GM23248 (cell line): ENCODE data around the gene DNASE1L1.

Source experiments
- EZH2 ChIP-seq: fragments of 200-600 bp; sonication (generic); IDR thresholded peaks from 2 replicates; pipeline ENCODE4 v1.6.1; 2018; ENCODE audit warnings: antibody characterized with exemption, mild to moderate bottlenecking; ENCODE audit not compliant: insufficient read depth, poor library complexity, severe bottlenecking
- EZH2phosphoT487 ChIP-seq: fragments of 200-600 bp; sonication (generic); IDR thresholded peaks from 2 replicates; pipeline ENCODE4 v1.6.1; 2018; ENCODE audit warnings: antibody characterized with exemption, moderate library complexity, mild to moderate bottlenecking, low read depth; ENCODE audit not compliant: insufficient read depth

DNA sequence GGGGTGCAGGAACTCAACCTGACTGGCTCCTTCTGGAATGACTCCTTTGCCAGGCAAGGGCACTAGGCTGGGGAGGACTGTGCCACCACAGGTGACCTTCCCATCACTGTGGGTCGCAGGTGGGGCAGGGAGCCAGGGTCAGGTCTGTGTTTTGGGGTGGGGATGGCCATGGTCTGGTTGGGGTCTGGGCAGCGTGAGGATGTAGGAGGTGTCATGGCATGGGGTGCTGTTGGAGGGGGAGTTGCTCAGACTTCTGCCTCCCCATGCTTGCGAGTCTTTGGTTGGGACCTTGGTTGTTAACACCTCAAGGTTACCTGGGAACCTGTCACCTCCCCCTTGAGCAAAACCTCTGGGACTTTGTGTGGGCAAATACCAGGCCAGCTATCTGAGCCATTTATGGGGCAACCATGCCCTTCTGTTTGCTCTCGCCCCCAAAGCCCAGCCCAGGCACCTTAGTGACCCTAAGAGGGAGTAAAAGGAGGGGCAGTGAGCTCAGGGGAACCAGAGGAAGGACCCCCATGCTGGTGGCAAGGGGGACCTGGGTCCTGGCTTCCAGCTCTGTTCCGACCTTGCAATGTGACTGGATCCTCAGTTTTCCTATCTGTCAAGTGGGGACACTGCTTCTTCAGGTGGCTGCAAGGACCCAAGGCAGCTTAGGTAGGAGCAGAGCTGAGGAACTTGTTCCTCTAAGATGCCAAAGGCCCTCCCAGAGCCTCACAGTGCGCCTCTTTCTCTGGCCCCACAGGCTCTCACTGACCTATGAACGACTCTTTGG lies 25.5 kb upstream of the DNASE1L1 start:
- TF ChIP-seq EZH2phosphoT487 (no peak), EZH2 (no peak)
